Measurements from ENCODE around the gene SMIM41.

The SMIM41 gene

GRCh38 chr12:52079576-52080402 is at the start of gene SMIM41:
Gene SMIM41, plus strand, starts transcription at chr12:52079704. Its CDS starts 76 bp downstream, at chr12:52079780.
- DNase-seq = no peak

DNA sequence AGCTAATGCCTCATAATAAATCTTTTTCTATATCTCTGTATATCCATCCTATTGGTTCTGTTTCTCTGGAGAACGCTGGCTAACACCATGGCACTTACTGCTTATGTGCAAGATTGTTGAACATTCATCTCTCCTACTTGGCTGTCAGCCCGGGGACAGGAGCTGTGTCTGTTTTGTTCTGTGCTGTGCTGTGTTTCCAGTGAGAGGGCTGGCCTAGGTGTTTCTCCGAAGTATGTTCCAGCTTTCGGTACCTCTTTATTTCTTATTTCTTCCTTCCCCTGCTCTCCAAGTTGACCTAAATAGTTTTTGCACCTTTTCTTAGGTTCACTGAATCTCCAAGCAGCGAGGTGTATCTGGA is 47.1 kb upstream of the SMIM41 start:
- no peak for DNase-seq

DNA sequence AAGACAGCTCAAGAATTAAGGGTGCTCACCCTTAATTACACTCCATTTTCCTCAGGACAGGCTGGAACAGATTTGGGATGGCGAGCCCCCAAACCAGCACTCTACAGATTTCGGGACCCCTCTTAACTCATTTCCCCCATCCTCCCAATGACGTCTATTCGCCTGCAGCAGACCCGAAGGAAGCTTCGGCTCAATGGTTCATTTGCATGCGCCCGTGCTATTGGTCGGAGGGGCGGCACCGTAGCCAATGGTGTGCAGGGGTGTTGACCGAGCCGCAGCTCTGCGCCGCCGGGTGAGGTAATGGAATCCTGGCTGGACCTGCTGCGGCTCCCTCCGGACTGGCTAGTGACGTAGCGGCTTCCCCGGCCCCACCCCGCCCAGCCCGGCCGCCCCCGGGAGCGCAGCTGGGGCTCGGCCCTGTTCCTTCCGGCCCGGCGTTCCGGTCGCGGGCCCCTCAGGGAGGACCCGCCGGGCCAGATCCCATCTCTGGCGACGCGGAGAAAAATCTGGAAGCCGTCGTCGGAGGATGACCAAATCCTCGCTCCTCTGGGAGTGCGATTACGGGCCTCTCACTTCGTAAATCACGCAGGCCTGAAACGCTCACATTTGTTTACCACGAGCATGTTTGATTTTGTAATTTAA is 46.6 kb upstream of the SMIM41 start:
- peak; percentile 84 for DNase-seq

DNA sequence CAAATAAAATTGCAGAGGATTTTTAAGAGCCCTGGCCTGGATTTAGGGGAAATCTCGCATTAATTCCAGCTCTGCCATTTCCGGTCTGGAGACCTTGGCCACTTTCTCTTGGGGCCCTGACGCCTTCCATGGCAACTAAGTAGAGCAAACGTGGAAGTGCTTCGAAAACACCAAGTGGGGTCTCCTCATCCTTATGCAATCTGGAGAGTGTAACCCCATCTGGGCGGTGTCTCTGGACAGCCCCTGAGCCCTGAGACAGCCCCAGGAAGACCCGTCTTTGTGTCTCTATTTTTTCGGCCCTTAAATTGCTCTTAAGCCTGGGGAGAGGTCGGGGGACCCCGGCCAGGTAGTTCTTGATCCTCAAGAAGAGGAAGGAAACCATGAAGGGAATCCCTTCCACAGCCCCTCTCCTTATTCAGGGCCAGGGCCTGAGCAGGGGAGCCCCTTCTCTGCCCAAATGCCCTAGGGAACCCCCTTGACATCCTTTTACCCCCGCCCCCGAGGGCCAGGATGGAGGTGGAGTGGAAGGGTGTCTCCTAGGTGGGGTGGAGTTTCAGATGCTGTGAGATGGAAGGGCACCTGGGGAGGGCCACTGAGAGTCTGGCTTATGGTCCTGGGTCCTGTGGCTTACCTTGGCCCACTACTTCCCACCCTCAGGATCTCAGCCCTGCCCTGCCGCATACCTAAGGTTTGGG is 45.9 kb upstream of the SMIM41 start:
- no peak for DNase-seq

- no peak for DNase-seq
Observed at GRCh38 chr12:52035190-52035589, 44.3 kb upstream of the SMIM41 start.

- DNase-seq = no peak
Observed at GRCh38 chr12:52035926-52036325, 43.6 kb upstream of the SMIM41 start.

- DNase-seq = no peak
Observed at GRCh38 chr12:52036587-52037171, 42.8 kb upstream of the SMIM41 start.

- no peak for DNase-seq
Observed at GRCh38 chr12:52037248-52037861, 42.1 kb upstream of the SMIM41 start.

- DNase-seq = no peak
Observed at GRCh38 chr12:52038447-52038846, 41.1 kb upstream of the SMIM41 start.

- no peak for DNase-seq
Observed at GRCh38 chr12:52041035-52041434, 38.5 kb upstream of the SMIM41 start.

DNA sequence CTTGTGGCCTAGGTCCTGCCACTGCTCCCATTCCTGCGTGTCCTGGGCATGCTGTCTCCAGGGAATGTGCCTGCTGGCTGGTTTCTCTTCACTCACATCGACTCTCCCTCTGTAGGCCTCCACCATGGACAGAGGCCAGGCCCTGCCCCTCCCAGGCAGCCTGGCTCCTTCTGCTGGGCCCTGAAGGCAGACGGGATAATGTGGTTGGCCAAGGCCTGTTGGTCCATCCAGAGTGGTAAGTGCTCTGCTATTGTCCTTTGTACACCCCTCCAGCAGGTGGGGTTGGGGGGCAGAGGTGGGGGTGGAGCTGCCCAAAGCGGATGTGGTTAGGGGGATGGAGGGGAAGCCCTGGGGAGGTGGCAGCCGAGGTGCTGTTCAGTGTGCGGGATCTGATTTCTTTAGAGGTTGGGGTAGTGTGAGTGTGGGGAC is 37.8 kb upstream of the SMIM41 start:
- DNase-seq = no peak

DNA sequence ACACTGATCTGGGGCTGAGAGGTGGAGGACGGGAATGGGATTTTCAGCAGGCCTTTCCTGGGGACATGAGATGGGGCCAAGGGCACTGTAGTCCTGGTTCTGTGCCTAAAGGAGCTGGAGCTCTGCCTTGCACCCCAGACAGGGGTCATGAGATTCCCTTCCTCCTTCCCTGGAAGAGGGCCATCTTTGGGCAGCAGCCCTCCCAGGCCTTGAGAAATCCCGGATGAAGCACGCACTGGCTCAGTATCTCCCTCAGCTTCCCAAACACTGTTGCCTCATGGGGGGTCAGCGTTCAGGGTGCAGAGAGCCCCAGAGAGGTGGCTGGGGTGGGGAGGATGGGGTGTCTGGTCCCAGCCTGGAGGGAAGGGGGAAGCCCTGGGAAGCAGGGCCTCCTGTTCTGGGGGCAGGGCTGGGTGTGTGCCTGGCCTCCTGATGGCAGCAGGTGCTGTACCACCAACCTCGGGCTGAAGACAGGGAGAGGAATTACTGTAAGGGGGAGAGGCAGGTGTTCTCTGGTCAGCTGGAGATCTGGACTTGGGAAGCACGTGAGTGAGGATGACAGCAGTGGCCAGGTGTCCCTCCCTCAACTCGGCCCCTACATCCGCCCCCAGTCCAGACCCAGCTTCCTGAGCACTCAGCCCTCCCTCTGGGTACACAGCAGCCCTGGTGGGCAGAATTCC is 36.7 kb upstream of the SMIM41 start:
- DNase-seq = no peak

DNA sequence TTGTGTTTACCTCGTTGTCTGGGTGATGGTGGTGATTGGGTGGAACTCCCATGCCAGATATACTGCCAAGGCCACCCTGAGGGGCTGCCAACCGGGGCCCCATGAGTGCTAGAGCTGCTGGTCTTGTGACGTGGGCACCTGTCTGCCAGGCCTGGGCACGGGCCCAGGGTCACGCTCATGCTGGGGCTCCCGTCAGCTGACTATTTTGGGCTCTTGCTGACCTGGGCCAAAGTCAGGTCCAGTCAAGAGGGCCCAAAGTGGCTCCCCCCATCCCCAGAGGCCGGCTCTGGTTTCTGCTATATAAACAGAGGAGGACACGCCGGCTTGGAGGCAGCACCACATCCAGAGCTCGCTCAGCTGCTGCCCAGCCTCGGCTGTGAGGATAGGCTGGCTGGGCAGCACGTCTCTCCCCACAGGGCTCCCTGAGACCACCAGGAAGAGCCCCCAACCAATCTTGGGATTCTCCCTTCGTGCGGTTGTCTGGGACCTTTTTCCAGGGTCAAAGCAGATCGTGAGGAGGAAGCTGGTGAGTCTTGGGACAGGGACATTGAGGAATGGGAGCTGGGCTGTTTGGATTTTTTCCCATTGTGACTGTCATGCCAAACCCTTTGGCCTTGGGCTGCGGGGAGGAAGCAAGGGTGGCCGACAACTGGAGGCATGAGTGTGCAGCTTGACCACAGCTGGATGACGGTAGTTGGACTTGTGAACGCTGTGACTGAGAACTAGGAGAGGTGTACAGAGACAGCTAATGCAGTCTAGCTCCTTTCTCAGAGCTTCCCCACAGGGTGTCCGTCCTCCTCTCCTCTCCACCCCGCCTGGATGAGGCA is 35.9 kb upstream of the SMIM41 start:
- no peak for DNase-seq

DNA sequence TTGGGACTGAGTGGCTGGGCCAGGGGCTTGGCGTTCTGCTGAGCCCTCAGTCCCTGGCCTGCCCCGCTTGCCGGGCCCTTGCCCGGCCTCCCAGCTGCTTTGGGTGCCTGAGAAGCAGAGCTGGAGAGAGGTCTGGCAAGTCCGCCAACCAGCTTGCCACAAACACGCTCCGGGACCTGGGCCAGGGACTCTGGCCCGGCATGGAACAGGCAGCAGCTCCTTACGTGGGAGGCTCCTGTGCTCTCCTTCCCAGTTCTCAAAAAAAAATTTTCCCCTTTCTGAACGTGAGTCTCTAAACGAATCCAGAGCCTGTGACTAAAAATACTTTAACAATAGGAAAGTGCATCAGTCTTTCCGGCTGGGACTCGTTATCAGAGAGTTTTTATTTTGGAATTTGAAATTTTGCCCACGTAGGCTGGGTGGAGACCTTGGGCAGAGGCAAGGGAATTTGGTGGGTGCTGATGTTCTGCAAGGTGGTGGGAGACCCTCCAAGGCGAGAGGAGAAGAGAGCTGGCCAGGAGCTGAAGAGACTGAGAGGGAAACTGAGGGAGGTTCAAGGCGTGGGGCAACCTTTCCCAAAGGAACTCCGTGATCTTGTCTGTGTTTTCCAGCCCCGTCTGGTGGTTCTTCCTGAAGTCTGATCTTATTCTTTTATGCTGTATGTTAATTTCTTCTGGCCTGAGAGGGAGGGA is 35.1 kb upstream of the SMIM41 start:
- no peak for DNase-seq

- no peak for DNase-seq
Observed at GRCh38 chr12:52045794-52046199, 33.7 kb upstream of the SMIM41 start.

- DNase-seq = no peak
Observed at GRCh38 chr12:52046859-52047258, 32.6 kb upstream of the SMIM41 start.

DNA sequence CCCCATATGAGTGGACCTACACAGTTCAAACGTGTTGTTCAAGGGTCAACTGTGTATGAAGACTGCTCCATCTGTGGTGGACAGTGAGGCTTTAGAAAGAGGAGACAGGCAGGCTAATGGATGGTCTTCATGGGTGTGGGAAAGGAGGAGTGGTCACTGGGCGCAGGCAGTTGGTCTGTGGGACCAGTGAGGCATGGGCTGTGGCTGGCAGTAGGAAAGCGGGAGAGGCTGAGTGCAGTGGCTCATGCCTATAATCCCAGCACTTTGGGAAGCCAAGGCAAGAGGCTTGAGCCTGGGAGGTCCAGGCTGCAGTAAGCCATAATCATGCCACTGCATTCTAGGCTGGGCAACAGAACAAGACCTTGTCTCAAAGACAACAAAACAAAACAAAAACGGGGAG is 30.2 kb upstream of the SMIM41 start:
- no peak for DNase-seq

DNA sequence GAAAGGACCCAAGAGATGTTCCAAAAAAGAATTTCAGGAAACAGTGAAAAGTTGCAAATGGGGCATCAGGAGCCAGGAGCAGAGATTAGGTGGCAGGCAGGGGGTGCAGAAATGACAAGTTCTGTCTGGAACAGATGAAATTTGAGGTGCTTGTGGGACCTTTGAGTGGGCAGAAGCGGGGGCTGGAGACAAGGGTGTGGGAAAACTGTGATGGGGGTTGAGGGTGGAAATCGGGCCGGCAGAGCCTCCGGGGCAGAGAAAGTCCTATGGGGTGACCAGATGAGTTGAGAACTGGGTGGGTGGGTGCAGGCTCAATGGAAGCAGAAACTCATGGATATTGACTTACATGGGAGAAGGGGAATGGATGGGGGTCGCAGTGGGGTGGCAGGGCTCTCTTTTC is 29.8 kb upstream of the SMIM41 start:
- no peak for DNase-seq

GRCh38 chr12:52050116-52050757 is 29.3 kb upstream of the SMIM41 start:
- DNase-seq = no peak

DNA sequence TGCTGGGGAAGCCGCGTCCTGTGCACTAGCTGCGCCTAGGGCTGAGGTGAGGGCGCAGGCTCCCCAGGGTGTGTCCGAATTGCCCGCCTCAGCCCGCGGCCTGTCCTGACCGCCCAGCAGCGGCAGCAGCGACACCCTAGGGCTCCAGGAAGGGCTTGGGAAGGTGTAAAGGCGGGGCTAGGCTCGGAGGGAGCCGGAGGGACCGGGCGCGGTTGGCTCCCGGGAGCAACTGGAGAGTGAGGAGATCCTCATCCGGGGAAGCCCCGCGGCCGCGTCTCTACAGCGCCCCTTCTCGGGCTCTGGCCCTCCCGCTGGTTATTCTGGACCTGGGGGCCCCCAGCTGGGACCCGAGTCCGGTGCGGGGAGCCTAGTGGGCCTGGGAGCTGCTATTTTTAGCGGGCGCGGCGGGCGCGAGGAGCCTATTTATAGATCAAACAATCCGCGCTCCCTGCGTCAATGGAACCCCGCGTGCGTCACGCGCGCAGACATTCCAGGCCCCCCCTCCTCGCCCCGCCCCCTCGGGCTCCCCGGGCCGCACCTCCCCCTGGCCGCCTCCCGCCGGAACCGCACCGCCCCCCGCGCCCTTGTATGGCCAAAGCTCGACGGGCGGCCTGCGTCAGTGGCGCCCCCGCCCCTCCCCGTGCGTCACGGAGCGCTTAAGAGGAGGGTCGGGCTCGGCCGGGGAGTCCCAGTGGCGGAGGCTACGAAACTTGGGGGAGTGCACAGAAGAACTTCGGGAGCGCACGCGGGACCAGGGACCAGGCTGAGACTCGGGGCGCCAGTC is 28.6 kb upstream of the SMIM41 start, which contains the start of gene NR4A1:
Gene NR4A1 (plus strand): TSS at position 685 of the 784 bp plus-strand sequence. CDS start 2,887 bp downstream, outside the sequence.
- peak; percentile 33 for DNase-seq
